CD4-positive, alpha-beta T cell treated with Interleukin-2 at 100 ng/mL for 4 hours (primary cell): ENCODE data around the gene GIMAP7.
"Not testable (repeated sequence)": the region's sequence is repeated elsewhere in the genome, so short reads cannot be mapped to it uniquely, and the experiment has no call there.

Experiments
- DNase-seq: peaks from one replicate; pipeline ENCODE4 v3.0.0-alpha.2; 2020; ENCODE audit warnings: low spot score

GIMAP7 gene

DNA sequence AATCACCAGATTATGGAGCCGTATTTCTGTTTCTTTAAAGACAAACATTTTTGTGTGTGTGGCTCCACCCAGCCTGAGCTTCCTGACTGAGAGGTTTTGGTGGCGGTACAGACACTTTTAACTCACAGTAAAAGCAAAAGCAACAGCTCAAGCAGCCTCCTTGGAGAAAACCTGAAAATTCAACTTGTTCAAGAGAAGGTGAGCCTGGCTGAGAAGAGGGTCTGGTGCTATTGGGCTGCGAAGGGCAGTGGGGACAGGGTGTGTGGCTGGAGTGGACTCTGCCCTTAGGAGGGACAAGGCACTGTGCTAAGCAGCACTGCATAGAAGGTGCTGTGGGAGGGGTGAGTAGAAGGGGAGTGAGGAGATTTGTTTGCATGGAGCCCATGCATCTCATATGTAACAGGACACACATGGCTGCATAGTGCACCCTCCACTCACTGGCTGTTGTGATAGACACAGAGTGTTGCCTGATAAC, at the start of gene GIMAP7:
GIMAP7 (plus strand) TSS at position 125 of the 475 bp plus-strand sequence. CDS start 5,103 bp downstream, outside the sequence.
- DNase-seq: peak; percentile 88

- no peak for DNase-seq
Measured at GRCh38 chr7:150464962-150465361, 49.7 kb upstream of the GIMAP7 start.

DNA sequence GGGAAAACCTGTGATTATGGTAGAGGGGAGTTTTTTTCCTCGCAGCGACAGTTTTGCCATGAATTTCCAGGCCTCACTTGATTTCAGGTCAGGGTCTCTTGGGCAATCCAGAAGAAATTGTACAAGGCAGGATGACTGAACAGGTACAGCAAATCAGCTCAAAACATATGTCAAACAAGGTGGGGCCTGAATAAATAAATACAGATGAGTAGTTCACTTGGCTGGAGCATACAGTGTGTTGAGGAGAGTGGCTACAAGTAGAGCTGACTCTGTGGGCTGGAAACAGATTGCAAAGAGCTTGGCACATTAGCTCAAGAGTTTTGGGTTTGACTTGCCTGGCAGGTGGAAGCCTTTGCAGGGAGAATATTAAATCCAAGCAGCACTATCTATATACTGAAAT, 49.3 kb upstream of the GIMAP7 start:
- no peak for DNase-seq

GRCh38 chr7:150466477-150466876, 48.2 kb upstream of the GIMAP7 start:
- no peak for DNase-seq

DNA sequence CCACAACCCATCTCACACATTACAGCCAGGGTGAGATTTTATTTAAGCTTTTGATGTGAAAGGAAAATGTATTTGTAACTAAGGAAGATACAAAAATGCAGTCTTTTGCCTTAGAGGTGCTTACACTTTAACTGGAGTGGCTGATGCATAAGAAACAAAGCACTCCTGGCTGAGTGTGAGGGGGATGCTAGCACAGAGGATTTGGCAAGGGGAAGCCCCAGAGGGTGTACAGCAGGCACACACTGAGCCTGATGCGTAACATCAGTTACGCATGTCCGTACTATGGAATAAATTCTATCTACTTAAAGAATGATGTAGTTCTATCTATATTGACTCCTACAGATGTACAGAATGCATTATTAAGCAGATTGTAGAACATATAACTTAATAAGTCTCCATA, 46.4 kb upstream of the GIMAP7 start:
- no peak for DNase-seq

- no peak for DNase-seq
Measured at GRCh38 chr7:150471886-150472285, 42.8 kb upstream of the GIMAP7 start.

DNA sequence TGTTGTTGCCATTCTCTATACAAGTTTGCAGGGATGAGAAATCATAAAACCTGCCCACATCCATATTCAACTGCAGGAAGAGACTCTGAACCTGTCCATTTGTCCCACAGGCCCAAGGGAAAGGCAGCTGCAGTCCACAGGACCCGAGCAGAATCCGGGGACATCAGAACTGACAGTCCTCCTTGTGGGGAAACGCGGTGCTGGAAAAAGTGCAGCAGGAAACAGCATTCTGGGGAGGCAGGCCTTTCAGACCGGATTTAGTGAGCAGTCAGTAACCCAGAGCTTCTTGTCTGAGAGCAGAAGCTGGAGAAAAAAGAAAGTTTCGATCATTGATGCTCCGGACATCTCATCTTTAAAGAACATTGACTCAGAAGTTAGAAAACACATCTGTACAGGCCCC, 40.8 kb upstream of the GIMAP7 start:
- DNase-seq: no peak

GRCh38 chr7:150476285-150476684, 38.4 kb upstream of the GIMAP7 start:
- peak; percentile 52 for DNase-seq

DNA sequence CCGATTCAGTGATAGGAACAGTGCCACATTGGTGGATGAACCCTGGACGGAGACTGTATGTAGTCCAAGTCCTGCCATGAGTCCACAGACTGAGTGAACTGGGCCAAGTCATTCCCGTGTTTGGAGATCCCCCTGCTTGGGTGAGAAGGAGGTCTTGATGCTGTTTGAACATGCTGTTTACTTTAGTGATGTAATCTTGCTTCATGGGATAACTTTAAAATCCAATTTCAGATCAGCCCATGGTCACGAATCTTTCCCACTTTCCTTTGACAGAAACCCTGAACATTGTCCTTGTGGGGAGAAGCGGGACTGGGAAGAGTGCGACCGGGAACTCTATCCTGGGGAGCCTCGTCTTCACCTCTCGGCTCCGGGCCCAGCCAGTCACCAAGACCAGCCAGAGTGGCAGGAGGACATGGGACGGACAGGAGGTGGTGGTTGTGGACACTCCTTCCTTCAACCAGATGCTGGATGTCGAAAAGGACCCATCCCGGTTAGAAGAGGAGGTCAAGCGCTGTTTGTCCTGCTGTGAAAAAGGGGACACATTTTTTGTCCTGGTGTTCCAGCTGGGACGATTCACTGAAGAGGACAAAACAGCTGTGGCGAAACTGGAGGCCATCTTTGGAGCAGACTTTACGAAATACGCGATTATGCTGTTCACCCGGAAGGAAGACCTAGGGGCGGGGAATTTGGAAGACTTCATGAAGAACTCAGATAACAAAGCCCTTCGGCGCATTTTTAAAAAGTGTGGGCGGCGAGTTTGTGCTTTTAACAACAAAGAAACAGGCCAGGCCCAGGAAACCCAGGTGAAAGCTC, 37.6 kb upstream of the GIMAP7 start:
- DNase-seq: no peak

DNA sequence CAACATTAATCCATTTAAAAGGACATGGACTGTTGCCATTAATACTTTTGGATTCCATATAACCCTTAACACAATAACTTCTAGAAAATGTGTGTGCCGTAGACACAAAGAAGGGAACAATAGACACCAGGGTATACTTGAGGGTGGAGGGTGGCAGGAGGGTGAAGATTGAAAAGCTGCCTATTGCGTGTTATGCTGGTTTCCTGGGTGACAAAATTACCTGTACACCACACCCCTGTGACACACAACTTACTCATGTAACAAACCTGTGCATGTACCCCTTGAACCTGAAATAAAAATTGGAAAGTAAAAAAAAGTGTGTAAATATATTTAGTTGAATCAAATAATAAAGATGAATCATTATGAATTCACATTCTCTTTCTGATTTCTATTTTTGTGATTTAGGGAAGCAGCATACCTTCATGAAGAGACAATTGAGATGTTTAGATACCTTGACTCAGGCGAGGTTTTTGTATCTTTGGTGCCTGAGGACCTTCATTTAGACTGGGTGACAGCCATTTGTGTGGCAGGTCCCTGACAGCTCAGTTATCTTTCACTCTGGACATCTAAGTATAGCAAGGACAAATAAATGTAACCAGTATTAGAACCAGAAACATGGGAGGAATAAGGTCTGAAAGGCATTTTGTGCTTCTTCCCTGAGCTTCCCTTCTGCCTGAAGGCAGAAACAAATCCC, 35.5 kb upstream of the GIMAP7 start:
- peak; percentile 89 for DNase-seq

- peak; percentile 86 for DNase-seq
Measured at GRCh38 chr7:150481186-150481920, 33.3 kb upstream of the GIMAP7 start.

DNA sequence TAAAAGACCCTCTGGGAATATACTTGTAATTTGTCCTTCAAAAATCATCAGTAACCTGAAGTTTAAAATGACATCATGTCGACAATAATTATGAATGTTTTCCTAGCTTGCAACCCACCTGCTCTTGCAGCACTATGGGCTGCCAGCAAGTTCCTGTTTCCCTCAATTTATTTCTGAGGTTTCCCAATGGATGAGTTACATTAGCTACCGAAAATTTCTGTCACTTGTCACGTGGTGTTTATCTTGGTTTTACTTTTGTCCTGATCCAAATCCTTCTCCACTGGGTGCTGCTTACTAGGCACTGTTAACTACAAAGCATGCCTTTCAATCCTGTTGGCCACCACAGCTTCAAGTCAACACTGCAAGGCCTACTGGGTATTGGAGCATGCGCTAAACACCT, 32.8 kb upstream of the GIMAP7 start:
- DNase-seq: no peak

DNA sequence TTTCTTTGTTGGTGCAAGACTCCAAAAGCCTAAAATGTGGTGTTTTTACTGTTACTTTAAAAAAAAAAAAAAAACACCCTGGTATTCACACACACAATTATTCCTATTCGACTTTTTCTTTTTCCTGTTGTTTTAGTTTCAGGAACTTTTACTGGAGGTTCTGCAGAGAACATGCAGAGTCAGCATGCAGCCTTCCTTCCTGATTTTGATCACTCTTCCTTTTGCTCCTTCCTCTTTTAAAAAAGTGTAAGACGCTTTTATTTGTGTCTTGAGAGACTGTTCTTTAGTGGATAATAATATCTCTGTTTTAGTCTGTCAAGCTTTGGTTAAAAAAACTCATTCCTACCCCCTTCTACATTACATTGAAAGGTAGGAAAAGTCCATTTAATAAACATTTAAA, 31.2 kb upstream of the GIMAP7 start:
- DNase-seq: peak; percentile 15

DNA sequence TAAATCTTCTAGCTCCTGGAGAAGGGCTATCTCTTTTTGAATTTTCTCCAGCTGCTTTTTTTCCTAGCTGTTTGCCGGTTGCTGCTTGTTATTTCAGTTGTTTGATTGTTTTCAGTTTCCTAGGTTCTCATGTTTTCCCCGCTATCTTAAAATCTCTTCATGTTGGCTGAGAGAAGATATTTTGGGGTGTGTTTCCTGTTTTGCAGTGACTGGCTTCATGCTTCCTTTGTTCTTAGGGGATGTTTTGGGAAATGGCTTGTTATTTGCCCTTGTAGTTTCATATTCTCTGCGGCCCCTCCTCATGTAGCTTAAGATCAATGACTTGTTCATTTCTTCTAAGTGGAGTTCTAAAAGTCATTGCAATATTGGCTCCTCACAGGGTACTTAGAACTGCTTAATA, 30.6 kb upstream of the GIMAP7 start:
- peak; percentile 83 for DNase-seq

DNA sequence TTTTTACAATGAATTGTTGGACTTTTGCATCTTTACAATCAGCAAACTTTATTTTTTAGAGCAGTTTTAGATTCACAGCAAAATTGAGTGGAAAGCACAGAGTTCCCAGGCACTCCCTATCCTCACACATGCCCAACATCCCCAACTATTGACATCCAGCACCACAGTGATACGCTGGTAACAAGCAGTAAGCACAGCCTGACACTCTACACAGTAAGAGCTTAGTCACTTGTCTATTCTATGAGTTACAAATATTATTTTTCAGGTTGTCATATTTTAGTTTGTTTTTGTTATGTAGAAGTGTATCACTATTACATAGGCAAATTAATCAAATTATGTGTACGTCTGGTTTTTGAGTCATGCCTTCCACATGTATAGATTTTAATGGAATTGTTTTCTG, 27.0 kb upstream of the GIMAP7 start:
- DNase-seq: no peak

DNA sequence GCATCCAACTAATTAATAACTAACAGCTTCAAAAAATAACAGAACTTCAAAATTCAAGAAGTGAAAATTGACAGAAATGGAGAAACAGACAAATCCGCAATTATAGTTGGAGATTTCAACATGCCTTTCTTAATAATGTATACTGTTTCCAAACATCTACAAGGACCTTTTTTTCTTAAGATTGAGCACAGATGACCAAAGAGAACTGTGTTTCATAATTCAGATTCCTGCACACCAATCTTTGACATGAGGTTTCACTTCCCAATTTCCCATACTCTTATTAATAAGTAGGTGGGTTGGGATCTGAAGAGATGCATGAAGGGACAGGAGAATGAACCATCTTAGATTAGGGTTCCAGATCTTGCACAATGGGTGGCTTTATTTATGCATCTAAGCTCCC, 24.9 kb upstream of the GIMAP7 start:
- DNase-seq: no peak

DNA sequence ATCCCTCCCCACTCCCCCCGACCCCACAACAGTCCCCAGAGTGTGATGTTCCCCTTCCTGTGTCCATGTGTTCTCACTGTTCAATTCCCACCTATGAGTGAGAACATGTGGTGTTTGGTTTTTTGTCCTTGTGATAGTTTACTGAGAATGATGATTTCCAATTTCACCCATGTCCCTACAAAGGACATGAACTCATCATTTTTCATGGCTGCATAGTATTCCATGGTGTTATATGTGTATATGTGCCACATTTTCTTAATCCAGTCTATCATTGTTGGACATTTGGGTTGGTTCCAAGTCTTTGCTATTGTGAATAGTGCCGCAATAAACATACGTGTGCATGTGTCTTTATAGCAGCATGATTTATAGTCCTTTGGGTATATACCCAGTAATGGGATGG, 21.2 kb upstream of the GIMAP7 start:
- not testable (repeated sequence) for DNase-seq

DNA sequence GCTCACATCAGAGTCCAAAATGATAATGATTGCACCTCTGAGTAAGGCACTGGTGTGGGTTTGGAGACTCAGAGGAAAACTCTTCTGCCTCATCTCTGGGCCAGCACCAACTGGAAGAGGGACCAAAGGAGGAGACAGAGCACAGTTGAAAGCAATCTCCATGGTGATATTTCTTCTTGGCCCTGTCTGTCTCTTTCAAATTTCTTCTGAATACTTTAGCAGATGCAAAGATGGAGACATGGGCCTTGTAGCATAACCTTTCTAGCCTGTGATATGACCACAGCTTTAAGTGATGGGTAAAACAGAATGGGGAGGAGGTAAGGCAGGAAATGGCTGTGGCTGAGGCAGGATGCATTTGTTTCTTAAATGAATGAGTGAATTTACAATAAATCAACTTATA, 12.2 kb upstream of the GIMAP7 start:
- peak; percentile 63 for DNase-seq

GRCh38 chr7:150503155-150503554, 11.5 kb upstream of the GIMAP7 start:
- DNase-seq: no peak

- no peak for DNase-seq
Measured at GRCh38 chr7:150503581-150503980, 11.1 kb upstream of the GIMAP7 start.

DNA sequence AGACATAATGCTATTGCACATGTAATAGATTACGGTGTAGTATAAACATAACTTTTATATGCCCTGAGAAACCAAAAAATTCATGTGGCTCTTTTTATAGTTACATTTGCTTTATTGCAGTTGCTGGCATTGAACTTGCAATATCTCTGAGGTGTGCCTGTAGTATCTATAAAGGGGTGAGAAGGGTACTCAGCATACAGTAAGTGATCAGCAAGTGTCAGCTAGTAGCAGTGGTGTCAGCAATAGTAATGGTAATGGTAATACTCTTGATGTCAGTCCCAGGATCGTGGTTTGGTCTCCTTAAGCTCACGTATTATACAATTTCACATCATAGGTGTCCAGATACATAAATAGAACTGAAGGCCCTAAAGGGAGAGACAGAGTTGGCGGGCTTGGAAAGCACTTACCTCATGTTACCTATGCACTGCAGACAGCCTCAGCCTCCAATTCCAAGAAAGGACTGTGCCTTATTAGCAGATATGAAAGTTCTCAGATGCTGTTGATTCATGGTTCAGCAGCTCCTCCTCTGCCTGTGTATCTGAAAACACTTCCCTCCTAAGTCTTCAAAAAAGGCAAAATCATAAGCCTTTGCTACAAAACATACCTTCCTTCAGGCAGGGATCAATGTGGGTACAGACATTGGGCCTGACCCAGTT, 6.6 kb upstream of the GIMAP7 start:
- peak; percentile 79 for DNase-seq

GRCh38 chr7:150511048-150511447, 3.6 kb upstream of the GIMAP7 start:
- DNase-seq: no peak
